Measurements from ENCODE around the gene BCR.

Gene BCR

DNA sequence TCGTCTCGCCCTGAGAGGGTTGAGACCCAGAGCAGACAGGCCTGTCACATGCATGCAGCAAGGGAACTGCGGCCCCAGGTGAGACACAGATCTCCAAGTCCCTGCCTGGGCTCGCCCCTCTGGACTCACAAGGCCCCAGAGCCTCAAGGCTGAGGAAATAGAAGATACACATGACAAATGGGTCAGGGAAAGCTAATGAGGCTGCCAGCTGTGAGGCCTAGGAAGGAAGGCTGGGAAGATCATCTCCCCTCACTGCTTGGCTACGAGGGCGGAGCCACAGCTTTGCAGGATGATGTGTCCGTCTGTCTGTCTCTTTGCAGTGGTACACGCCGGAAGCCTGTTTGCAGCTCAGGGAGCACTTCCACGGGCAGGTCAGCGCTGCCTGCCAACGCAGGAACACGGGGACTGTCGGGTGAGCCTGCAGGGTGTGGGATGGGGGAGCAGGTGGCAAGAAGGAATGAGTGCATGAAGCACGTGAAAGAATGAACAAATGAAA lies 30.5 kb upstream of the BCR start:
- Histone ChIP-seq H4K20me1 (ENCODE audit: low read depth, low read length) (no peaks in the 10 kb centered on the region), H3K27me3 (ENCODE audit: low read length) (no peaks in the 10 kb centered on the region), H3K4me2 (ENCODE audit: low read depth, low read length, poor library complexity, severe bottlenecking) (no peak overlapping the region), H3F3A (ENCODE audit: insufficient read depth) (no peaks in the 10 kb centered on the region), H3K79me2 (ENCODE audit: insufficient read depth, low read length) (no peaks in the 10 kb centered on the region), H3K27ac (ENCODE audit: low read depth, low read length) (no peak overlapping the region), H2AFZ (ENCODE audit: low read depth, low read length, severe bottlenecking) (no peak overlapping the region), H3K4me3 (ENCODE audit: insufficient read depth, low read length, poor library complexity, severe bottlenecking) (no peak overlapping the region), H3K9ac (ENCODE audit: low read length) (no peak overlapping the region), H3K9me2 (replicated peaks; ENCODE audit: insufficient read depth, low read length) (no peaks in the 10 kb centered on the region), H3K36me3 (ENCODE audit: low read length) (no peaks in the 10 kb centered on the region), H3K9me3 (ENCODE audit: insufficient read depth, low read length) (no peaks in the 10 kb centered on the region)
- TF ChIP-seq EZH2phosphoT487 (conservative IDR thresholded peaks at IDR 0.05; ENCODE audit: low read length) = no peak
- no peak for TF ChIP-seq CTCF (IDR thresholded peaks at IDR 0.05; ENCODE audit: insufficient read depth, low read length, poor library complexity, severe bottlenecking)

DNA sequence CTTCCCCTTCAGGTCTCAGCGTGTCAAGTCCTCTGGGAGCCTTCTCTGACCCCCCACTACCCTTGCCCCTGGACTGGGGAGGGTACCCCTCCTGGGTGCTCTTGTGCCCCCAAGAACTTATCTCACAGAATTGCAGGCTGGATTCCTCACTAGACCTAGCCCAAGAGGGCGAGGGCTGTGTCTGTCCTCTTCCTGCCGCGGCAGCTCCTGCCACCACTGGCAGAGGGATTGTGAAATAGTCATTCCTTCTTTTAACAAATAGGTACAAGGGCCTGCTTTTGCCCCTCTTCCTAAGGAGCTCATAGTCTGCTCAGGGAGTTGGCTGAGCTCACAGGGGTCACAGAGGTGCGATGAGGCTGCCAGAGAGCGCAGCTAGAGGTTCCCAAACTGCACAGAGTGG lies 29.5 kb upstream of the BCR start:
- TF ChIP-seq CTCF (IDR thresholded peaks at IDR 0.05; ENCODE audit: insufficient read depth, low read length, poor library complexity, severe bottlenecking) (no peak), EZH2phosphoT487 (conservative IDR thresholded peaks at IDR 0.05; ENCODE audit: low read length) (no peak)
- no peak overlapping the region for H3K4me3 ChIP-seq (ENCODE audit: insufficient read depth, low read length, poor library complexity, severe bottlenecking)

DNA sequence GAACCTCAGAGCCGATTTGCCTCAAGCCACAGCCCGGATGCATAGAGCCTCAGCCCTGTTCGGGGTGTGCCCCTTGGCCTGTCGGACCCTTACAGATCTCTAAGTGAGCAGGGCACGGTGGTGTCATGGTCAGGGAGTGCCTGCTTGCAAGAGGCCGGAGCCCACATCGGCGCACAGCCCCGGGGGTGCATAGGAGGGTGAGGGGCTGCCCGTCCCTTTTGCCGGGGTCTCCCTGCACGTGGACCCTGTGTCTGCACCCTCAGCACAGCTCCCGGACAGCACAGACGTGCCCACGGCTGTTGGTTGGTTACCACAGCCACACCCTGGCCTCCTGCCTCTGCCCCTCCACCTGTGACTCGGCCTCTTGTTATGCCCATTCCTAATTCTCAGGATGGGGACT lies 28.5 kb upstream of the BCR start:
- Histone ChIP-seq H3K79me2 (ENCODE audit: insufficient read depth, low read length) (no peaks in the 10 kb centered on the region), H3K9me2 (replicated peaks; ENCODE audit: insufficient read depth, low read length) (no peaks in the 10 kb centered on the region), H4K20me1 (ENCODE audit: low read depth, low read length) (no peaks in the 10 kb centered on the region), H3K4me3 (ENCODE audit: insufficient read depth, low read length, poor library complexity, severe bottlenecking) (no peak overlapping the region), H3K27me3 (ENCODE audit: low read length) (no peaks in the 10 kb centered on the region), H3K9ac (ENCODE audit: low read length) (no peak overlapping the region), H2AFZ (ENCODE audit: low read depth, low read length, severe bottlenecking) (no peak overlapping the region), H3K36me3 (ENCODE audit: low read length) (no peaks in the 10 kb centered on the region), H3K4me2 (ENCODE audit: low read depth, low read length, poor library complexity, severe bottlenecking) (no peak overlapping the region), H3F3A (ENCODE audit: insufficient read depth) (no peaks in the 10 kb centered on the region), H3K27ac (ENCODE audit: low read depth, low read length) (no peak overlapping the region), H3K9me3 (ENCODE audit: insufficient read depth, low read length) (no peaks in the 10 kb centered on the region)
- TF ChIP-seq CTCF (IDR thresholded peaks at IDR 0.05; ENCODE audit: insufficient read depth, low read length, poor library complexity, severe bottlenecking) = no peak
- no peak for TF ChIP-seq EZH2phosphoT487 (conservative IDR thresholded peaks at IDR 0.05; ENCODE audit: low read length)

More for the DNA sequence above, 29.5 kb upstream of the BCR start:
- Histone ChIP-seq H3K27me3 (ENCODE audit: low read length) (no peaks in the 10 kb centered on the region), H3K4me2 (ENCODE audit: low read depth, low read length, poor library complexity, severe bottlenecking) (no peak overlapping the region), H3F3A (ENCODE audit: insufficient read depth) (no peaks in the 10 kb centered on the region), H3K27ac (ENCODE audit: low read depth, low read length) (no peak overlapping the region), H3K36me3 (ENCODE audit: low read length) (no peaks in the 10 kb centered on the region), H3K9me3 (ENCODE audit: insufficient read depth, low read length) (no peaks in the 10 kb centered on the region), H3K79me2 (ENCODE audit: insufficient read depth, low read length) (no peaks in the 10 kb centered on the region), H2AFZ (ENCODE audit: low read depth, low read length, severe bottlenecking) (no peak overlapping the region), H4K20me1 (ENCODE audit: low read depth, low read length) (no peaks in the 10 kb centered on the region), H3K9me2 (replicated peaks; ENCODE audit: insufficient read depth, low read length) (no peaks in the 10 kb centered on the region), H3K9ac (ENCODE audit: low read length) (no peak overlapping the region)
